H9 (cell line): ENCODE results near the gene OR2F2. TPM values are rescaled to one million over a fixed set of nuclear protein-coding genes. Genes with fewer than 3 reads are reported as not detected.

Experiments used
- DNase-seq: peaks from one replicate; pipeline ENCODE4 v3.0.0-alpha.2; 2017
- H2AFZ ChIP-seq: one replicate; pipeline ENCODE4 v1.6.1; 2013; ENCODE audit warnings: mild to moderate bottlenecking, low read length, control low read depth, moderate library complexity
- H2AK5ac ChIP-seq: 2 replicates; pipeline ENCODE4 v1.6.1; 2013; ENCODE audit warnings: low read length, control low read depth, mixed read lengths; ENCODE audit not compliant: insufficient read length
- H2BK120ac ChIP-seq: one replicate; pipeline ENCODE4 v1.6.1; 2013; ENCODE audit warnings: low read depth, mild to moderate bottlenecking, low read length, control low read depth, inconsistent platforms; ENCODE audit not compliant: poor library complexity, severe bottlenecking
- H2BK12ac ChIP-seq: 2 replicates; pipeline ENCODE4 v1.6.1; 2013; ENCODE audit warnings: low read length, control low read depth, mixed read lengths, low read depth; ENCODE audit not compliant: insufficient read length
- H2BK15ac ChIP-seq: 2 replicates; pipeline ENCODE4 v1.6.1; 2013; ENCODE audit warnings: low read depth, low read length, control low read depth
- H2BK20ac ChIP-seq: one replicate; pipeline ENCODE4 v1.6.1; 2013; ENCODE audit warnings: low read depth, mild to moderate bottlenecking, low read length, control low read depth, inconsistent platforms; ENCODE audit not compliant: poor library complexity, severe bottlenecking
- H2BK5ac ChIP-seq: 2 replicates; pipeline ENCODE4 v1.6.1; 2013; ENCODE audit warnings: low read length, control low read depth, mixed read lengths; ENCODE audit not compliant: insufficient read length
- H3K14ac ChIP-seq: 2 replicates; pipeline ENCODE4 v1.6.1; 2013; ENCODE audit warnings: low read length, control low read depth; ENCODE audit not compliant: insufficient read depth
- H3K18ac ChIP-seq: 2 replicates; pipeline ENCODE4 v1.6.1; 2013; ENCODE audit warnings: low read depth, mild to moderate bottlenecking, mixed read lengths, low read length, control low read depth; ENCODE audit not compliant: insufficient read length
- H3K23ac ChIP-seq: 2 replicates; pipeline ENCODE4 v1.6.1; 2013; ENCODE audit warnings: low read length, control low read depth, mixed read lengths, low read depth; ENCODE audit not compliant: insufficient read length
- H3K23me2 ChIP-seq: 2 replicates; pipeline ENCODE4 v1.6.1; 2013; ENCODE audit warnings: low read depth, mild to moderate bottlenecking, mixed read lengths, low read length, control low read depth; ENCODE audit not compliant: insufficient read length, poor library complexity, severe bottlenecking
- H3K27ac ChIP-seq: 2 replicates; pipeline ENCODE4 v1.5.1; 2013; ENCODE audit warnings: low read length, control low read depth, mixed read lengths, low read depth; ENCODE audit not compliant: insufficient read length
- H3K27me3 ChIP-seq: 2 replicates; pipeline ENCODE4 v1.6.1; 2013; ENCODE audit warnings: low read length, control low read depth, inconsistent platforms; ENCODE audit not compliant: insufficient read depth
- H3K4ac ChIP-seq: 2 replicates; pipeline ENCODE4 v1.6.1; 2013; ENCODE audit warnings: low read depth, mild to moderate bottlenecking, control low read depth, inconsistent platforms, low read length, moderate library complexity
- H3K4me1 ChIP-seq: 2 replicates; pipeline ENCODE4 v1.6.1; 2013; ENCODE audit warnings: low read length, control low read depth, inconsistent platforms; ENCODE audit not compliant: insufficient read depth
- H3K4me2 ChIP-seq: 2 replicates; pipeline ENCODE4 v1.6.1; 2013; ENCODE audit warnings: low read length, control low read depth, mixed read lengths; ENCODE audit not compliant: insufficient read length, insufficient read depth
- H3K56ac ChIP-seq: 2 replicates; pipeline ENCODE4 v1.6.1; 2013; ENCODE audit warnings: low read depth, mild to moderate bottlenecking, mixed read lengths, low read length, control low read depth; ENCODE audit not compliant: insufficient read length
- H3K79me1 ChIP-seq: 2 replicates; pipeline ENCODE4 v1.6.1; 2013; ENCODE audit warnings: low read depth, mild to moderate bottlenecking, moderate library complexity, low read length, control low read depth, inconsistent platforms; ENCODE audit not compliant: insufficient read depth, poor library complexity, severe bottlenecking
- H3K79me2 ChIP-seq: 2 replicates; pipeline ENCODE4 v1.6.1; 2013; ENCODE audit warnings: low read length, control low read depth, inconsistent platforms; ENCODE audit not compliant: insufficient read depth
- H3K9ac ChIP-seq: 2 replicates; pipeline ENCODE4 v1.6.1; 2013; ENCODE audit warnings: low read length, control low read depth, mixed read lengths; ENCODE audit not compliant: insufficient read length; ENCODE audit errors: extremely low read depth
- H3K9me3 ChIP-seq: one replicate; pipeline ENCODE4 v1.6.1; 2013; ENCODE audit warnings: low read depth, low read length, inconsistent platforms; ENCODE audit not compliant: control insufficient read depth
- H3T11ph ChIP-seq: one replicate; pipeline ENCODE4 v1.6.1; 2013; ENCODE audit warnings: mild to moderate bottlenecking, low read length, control low read depth, inconsistent platforms
- H4K20me1 ChIP-seq: one replicate; pipeline ENCODE4 v1.6.1; 2013; ENCODE audit not compliant: control insufficient read depth, insufficient read length, insufficient read depth
- H4K5ac ChIP-seq: 2 replicates; pipeline ENCODE4 v1.6.1; 2013; ENCODE audit warnings: low read depth, mild to moderate bottlenecking, mixed read lengths, low read length, control low read depth; ENCODE audit not compliant: insufficient read length
- H4K8ac ChIP-seq: replicated peaks from 2 replicates; pipeline ENCODE4 v1.6.1; 2013; ENCODE audit warnings: low read length, control low read depth, mixed read lengths, low read depth; ENCODE audit not compliant: insufficient read length
- H4K91ac ChIP-seq: 2 replicates; pipeline ENCODE4 v1.6.1; 2013; ENCODE audit warnings: low read depth, mild to moderate bottlenecking, moderate library complexity, mixed read lengths, low read length, control low read depth; ENCODE audit not compliant: insufficient read length
- H3K27ac Mint-ChIP-seq, 3 experiments: 2 replicates in 2 of 3; 3 replicates in 1 of 3; pipeline ENCODE4 v1.8.0; 2020 to 2021; ENCODE audit warnings: mixed read lengths in 3 of 3, mild to moderate bottlenecking in 1 of 3, moderate library complexity in 1 of 3
- H3K27me3 Mint-ChIP-seq: 2 replicates; pipeline ENCODE4 v1.8.0; 2021; ENCODE audit warnings: low read depth, mild to moderate bottlenecking, moderate library complexity, mixed read lengths
- H3K36me3 Mint-ChIP-seq, 3 experiments: 2 replicates in 2 of 3; 3 replicates in 1 of 3; pipeline ENCODE4 v1.8.0; 2020 to 2021; ENCODE audit warnings: low read depth in 3 of 3, mixed read lengths in 3 of 3; ENCODE audit not compliant: insufficient read depth in 1 of 3
- H3K4me1 Mint-ChIP-seq, 2 experiments: 2 replicates each; pipeline ENCODE4 v1.8.0; 2020; ENCODE audit warnings: mixed read lengths in 2 of 2
- H3K4me3 Mint-ChIP-seq, 2 experiments: 2 replicates in 1 of 2; 3 replicates in 1 of 2; pipeline ENCODE4 v1.8.0; 2020 to 2021; ENCODE audit warnings: mild to moderate bottlenecking in 2 of 2, mixed read lengths in 2 of 2, moderate library complexity in 1 of 2
- H3K9me3 Mint-ChIP-seq, 2 experiments: 2 replicates in 1 of 2; 3 replicates in 1 of 2; pipeline ENCODE4 v1.8.0; 2020; ENCODE audit warnings: mild to moderate bottlenecking in 2 of 2, mixed read lengths in 2 of 2, moderate library complexity in 1 of 2
- WGBS: extraction: QIAGEN DNeasy Blood & Tissue Kit; methylation state at CpG from one replicate; pipeline ENCODE4 v1.1.7; 2013; ENCODE audit warnings: missing lambda C conversion rate, low lambda C conversion rate, mixed read lengths; ENCODE audit not compliant: insufficient read length; ENCODE audit errors: extremely low coverage; 5-methylcytosine and 5-hydroxymethylcytosine counted together
- total RNA-seq: library from RNA; stranded (reverse); gene quantifications from 2 replicates; pipeline ENCODE4 v1.2.1, GENCODE V29; 2021
- TF ChIP-seq, protein P1 (sequence below): fragments of 200-600 bp; sonication (generic); conservative IDR thresholded peaks from 3 replicates; pipeline ENCODE4 v1.8.0; 2021; ENCODE audit warnings: antibody characterized with exemption, mild to moderate bottlenecking

The OR2F2 gene
- total RNA-seq, 1 experiment from 2014 or later: not detected

DNA sequence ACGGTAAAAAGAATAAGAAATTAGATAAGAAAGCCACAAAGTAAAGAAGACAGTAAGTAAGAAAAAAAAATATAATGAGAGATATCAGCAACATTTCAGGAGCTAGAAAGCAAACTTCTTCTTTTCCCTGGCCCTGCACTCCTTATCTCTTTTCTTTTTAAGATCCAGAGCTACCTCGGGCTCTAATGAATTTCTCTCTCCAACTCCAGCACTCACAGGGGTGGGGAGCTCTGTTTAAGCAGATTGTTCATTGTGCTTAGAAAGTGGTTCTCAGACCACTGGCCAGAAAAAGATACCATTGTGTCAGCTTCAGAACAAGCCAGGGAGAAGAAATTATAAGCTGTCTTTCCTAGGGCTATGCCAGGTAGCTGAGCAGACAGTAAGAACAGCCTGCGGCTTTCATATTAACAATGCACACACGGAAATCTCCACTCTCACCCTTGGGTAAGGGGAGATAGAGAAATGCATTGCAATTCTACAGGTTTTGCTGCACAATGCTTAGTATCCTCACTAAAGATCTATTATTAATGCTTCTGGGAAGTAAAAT, 38.9 kb downstream of the OR2F2 start:
- H4K8ac ChIP-seq: no peak overlapping the region
- Mint-ChIP-seq H3K4me3 (no peak overlapping the region), H3K4me1 (no peaks in the 10 kb centered on the region), H3K27ac (no peak overlapping the region), H3K9me3 (peaks cover 5 to 10% of the 10 kb centered on the region in 2 experiments; a peak in 2 of 5 replicates), H3K36me3 (no peaks in the 10 kb centered on the region), H3K27me3 (no peaks in the 10 kb centered on the region)
- WGBS: no CpG with 5 or more reads among the region's 4 CpGs
- no peaks in the 10 kb centered on the region for H3K9me3 ChIP-seq
- H3K23ac ChIP-seq: no peak overlapping the region
- no peak overlapping the region for H2AK5ac ChIP-seq
- no peak overlapping the region for H2BK12ac ChIP-seq
- no peak overlapping the region for H2BK20ac ChIP-seq
- H2BK120ac ChIP-seq: no peak overlapping the region
- H3K4ac ChIP-seq: no peak overlapping the region
- H3K27ac ChIP-seq: no peak overlapping the region
- no peak overlapping the region for H4K5ac ChIP-seq
- H3K4me2 ChIP-seq: no peak overlapping the region
- H3T11ph ChIP-seq: no peak overlapping the region
- H3K23me2 ChIP-seq: no peaks in the 10 kb centered on the region
- H3K4me1 ChIP-seq: no peaks in the 10 kb centered on the region
- no peak overlapping the region for H3K14ac ChIP-seq
- H2BK15ac ChIP-seq: no peak overlapping the region
- no peak overlapping the region for H2AFZ ChIP-seq
- no peaks in the 10 kb centered on the region for H4K20me1 ChIP-seq
- H3K79me1 ChIP-seq: no peaks in the 10 kb centered on the region
- H3K56ac ChIP-seq: no peak overlapping the region
- TF ChIP-seq, protein P1, sequence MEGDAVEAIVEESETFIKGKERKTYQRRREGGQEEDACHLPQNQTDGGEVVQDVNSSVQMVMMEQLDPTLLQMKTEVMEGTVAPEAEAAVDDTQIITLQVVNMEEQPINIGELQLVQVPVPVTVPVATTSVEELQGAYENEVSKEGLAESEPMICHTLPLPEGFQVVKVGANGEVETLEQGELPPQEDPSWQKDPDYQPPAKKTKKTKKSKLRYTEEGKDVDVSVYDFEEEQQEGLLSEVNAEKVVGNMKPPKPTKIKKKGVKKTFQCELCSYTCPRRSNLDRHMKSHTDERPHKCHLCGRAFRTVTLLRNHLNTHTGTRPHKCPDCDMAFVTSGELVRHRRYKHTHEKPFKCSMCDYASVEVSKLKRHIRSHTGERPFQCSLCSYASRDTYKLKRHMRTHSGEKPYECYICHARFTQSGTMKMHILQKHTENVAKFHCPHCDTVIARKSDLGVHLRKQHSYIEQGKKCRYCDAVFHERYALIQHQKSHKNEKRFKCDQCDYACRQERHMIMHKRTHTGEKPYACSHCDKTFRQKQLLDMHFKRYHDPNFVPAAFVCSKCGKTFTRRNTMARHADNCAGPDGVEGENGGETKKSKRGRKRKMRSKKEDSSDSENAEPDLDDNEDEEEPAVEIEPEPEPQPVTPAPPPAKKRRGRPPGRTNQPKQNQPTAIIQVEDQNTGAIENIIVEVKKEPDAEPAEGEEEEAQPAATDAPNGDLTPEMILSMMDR: no peak
- no peak overlapping the region for H3K9ac ChIP-seq
- no peak overlapping the region for H2BK5ac ChIP-seq
- no peak overlapping the region for H4K91ac ChIP-seq
- no peaks in the 10 kb centered on the region for H3K27me3 ChIP-seq
- no peak overlapping the region for H3K18ac ChIP-seq
- DNase-seq: no peak
- H3K79me2 ChIP-seq: no peaks in the 10 kb centered on the region
